ENCODE data around the gene ASIP.

DNA sequence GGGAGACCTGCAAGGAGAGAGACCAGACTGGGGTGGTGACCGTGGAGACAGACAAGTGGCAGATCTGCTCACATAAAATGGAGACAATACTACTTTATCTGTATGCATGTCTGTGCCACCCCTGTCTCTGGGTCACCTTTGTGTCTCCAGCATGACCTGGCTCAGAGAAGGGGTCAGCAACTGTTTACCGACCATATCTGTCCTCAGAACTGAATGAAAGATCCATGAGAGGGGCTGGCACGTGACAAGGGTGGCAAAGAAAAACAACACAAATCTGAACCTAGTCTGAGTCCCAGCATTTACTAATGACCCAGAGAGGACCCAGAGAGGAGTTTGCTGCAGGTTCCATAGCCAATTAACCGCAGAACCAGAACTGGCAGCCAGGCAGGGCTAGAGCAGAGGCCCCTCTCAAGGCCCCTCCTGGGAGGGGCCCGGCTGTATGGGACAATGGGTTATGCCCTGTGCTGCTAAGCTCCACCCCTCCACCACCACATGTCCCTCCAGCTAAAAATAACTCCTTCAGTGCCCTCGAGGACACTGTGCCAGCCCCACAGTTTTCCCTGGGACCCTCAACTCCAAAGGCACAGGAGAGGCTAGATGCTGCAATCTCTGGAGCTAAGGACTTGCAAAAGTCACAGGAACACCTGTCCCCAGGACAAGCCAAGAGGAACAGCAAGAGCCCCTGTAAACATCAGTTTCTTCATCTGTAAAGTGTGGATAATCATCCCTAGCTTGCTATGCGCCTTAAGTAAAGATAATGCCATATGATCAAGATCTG lies 59.8 kb downstream of the ASIP start:
- TF ChIP-seq, protein P1, sequence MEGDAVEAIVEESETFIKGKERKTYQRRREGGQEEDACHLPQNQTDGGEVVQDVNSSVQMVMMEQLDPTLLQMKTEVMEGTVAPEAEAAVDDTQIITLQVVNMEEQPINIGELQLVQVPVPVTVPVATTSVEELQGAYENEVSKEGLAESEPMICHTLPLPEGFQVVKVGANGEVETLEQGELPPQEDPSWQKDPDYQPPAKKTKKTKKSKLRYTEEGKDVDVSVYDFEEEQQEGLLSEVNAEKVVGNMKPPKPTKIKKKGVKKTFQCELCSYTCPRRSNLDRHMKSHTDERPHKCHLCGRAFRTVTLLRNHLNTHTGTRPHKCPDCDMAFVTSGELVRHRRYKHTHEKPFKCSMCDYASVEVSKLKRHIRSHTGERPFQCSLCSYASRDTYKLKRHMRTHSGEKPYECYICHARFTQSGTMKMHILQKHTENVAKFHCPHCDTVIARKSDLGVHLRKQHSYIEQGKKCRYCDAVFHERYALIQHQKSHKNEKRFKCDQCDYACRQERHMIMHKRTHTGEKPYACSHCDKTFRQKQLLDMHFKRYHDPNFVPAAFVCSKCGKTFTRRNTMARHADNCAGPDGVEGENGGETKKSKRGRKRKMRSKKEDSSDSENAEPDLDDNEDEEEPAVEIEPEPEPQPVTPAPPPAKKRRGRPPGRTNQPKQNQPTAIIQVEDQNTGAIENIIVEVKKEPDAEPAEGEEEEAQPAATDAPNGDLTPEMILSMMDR (optimal IDR thresholded peaks at IDR 0.05 in 1 of 3, IDR thresholded peaks at IDR 0.05 in 1 of 3, conservative IDR thresholded peaks at IDR 0.05 in 1 of 3; ENCODE audit: extremely low read depth in 1 of 3, insufficient read depth in 2 of 3, low read length in 3 of 3) = no peak
- no peak for TF ChIP-seq EZH2 (IDR thresholded peaks at IDR 0.05; ENCODE audit: low read length)

Measured in keratinocyte (primary cell).